NCI-H510A treated with DMSO at 0.1 percent for 48 hours (cell line): ENCODE results near the gene MYRF.

Source experiments
- DNase-seq: peaks from one replicate; lab custom pipeline; 2025; lab: John Stamatoyannopoulos, UW

Gene MYRF

DNA sequence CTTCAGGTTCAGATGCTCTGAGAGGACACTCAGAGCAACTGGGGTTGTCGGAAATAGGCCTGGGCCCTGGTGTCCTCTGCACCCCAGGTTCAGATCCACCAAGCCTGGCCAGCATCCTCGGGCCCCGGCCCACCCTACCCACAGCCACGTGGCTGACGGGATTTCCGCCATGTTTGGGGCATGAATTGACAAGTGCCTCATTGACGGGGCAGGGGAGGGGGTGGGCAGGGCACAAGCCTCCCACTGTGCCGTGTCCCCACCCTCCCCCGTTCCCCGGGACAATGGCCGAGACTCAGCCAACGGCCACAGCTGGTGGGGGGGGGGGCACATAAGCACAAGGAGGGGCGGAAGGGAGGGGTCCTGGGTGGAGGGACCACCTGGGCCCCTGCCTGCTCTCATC, 8.5 kb downstream of the MYRF start:
- DNase-seq: no peak

DNA sequence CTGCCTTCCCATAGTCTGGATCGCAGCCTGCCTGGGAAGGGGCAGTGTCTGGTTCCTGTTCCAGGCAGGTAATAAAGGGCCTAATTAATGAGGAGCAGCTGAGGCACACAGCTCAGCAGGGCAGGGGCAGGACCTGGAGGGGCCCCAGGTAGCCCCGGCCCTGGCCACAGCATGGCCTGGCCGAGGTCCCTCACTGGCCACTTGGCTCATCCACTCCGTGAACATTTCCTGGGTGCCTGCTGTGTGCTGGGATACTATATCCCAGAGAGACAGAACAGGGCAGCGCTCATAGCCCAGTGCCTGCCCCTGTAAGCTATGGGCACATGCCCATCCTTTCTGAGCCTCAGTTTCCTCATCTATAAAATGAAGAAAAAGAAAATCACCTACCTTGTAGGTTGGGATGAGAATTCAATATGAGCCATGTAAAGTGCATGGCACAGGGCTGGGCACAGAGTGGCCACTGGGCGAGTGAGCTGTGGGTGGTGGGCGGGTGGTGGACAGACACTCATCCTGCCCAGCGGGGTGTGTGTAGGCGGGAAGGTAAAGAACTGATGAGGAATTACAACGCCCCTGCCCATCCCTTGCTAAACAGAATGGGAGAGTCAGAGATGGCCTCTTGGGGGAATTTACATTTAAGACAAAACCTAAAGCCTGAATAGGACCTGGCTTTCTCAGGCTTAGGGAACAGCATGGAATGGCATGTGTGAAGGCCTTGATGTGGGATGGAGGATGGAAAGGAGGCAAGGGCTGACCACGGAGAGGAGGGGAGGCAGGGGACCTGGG, 9.2 kb downstream of the MYRF start:
- no peak for DNase-seq

DNA sequence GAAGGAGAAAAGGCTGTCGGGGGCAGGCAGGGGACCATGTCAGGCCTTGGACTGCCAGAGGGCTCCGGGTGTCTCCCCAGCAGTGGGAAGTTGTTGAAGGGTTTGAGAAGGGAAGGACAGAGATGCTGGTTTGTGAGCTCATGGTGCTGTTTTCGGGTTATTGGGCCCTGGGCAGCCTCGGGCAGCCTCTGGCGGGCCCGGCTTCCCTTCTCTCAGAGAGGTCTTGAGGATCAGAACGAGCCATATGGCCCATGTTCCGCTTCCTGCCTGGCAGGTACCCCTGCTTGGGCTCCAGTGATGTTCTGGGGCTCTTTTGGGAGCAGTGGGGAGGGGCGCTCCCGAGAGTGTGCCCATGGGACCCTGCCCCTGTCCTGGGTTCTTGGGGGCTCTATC, 9.8 kb downstream of the MYRF start:
- DNase-seq: no peak

DNA sequence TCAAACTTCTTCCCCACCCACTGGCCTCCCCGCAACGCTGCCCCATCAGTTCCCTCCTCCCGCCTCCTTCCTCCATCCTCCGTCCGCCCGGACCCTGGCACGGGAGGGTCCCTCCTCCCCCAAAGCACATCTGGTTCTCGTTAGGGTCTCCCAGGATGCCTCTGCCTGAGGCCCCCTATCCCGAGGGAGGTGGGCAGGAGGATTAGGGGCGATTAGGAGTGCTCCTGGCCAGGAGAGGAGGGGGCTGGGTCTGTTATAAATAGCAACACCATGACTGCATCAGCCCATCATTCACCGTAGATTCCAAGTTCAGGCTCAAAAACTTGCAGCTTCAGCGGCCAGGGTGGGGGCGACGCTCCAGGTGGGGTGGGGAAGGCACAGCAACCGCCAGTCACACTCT, 10.4 kb downstream of the MYRF start:
- DNase-seq: no peak

DNA sequence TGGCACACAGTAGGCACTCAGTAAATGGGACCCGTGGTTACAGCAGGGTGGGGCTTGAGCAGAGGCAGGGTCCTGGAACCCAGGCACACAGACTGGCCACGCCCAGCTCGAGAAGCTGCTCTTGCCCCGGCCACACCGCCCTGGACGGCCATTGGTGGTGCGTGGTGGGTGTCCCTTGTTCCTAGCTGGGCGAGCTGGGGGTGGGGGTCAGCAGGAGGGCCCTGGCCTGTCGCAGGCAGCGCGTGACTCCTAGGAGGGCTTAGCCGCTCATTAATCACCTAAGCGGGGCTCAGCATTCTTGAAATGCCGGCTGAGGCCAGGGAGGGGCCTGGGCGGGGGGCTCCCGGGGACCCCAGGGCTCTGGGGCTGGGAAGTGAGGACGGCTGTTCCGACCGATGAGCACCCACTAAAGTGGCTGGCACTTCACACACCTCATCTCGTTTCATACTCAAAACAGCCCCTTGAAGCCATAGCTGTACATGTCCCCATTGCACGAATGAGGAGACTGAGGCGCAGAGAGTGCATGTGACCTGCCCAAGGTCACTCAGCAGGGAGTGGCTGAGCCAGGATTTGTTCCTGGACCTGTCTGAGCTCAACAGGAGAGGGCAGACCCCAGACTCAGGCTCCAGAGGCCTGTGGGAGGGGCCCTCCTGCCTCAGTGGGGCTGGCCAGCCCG, 11.6 kb downstream of the MYRF start:
- no peak for DNase-seq

DNA sequence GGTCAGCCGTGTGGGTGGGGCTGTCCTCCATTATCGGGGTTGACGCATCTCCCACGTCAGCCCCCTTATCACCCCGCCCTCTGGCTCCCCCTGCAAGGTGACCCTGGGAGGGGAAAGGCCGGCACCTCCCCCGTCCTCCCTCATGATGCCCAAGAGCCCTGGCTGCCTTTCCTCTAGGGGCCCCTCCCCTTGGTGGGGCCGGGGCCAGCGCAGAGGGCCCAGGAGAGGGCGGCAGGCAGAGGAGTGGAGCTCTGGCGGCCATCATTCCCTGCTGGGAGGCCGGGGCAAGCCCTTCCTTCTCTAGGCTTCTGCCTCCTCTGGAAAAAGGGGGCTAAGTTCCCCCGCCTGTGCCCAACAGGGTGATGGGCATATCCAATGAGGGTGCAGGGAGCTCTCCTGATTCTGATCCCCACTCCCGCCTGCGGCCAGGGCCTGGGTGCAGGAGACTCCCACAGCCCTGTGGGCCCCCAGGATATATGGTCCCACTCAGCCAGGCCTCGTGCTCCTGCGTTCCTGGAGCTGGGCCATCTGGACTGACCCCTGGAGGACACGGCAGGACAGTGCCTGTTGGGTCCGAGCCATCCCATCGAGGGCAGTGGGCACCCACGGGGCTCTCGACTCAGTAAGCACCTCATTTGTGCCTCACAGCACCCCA, 12.3 kb downstream of the MYRF start:
- DNase-seq: no peak

DNA sequence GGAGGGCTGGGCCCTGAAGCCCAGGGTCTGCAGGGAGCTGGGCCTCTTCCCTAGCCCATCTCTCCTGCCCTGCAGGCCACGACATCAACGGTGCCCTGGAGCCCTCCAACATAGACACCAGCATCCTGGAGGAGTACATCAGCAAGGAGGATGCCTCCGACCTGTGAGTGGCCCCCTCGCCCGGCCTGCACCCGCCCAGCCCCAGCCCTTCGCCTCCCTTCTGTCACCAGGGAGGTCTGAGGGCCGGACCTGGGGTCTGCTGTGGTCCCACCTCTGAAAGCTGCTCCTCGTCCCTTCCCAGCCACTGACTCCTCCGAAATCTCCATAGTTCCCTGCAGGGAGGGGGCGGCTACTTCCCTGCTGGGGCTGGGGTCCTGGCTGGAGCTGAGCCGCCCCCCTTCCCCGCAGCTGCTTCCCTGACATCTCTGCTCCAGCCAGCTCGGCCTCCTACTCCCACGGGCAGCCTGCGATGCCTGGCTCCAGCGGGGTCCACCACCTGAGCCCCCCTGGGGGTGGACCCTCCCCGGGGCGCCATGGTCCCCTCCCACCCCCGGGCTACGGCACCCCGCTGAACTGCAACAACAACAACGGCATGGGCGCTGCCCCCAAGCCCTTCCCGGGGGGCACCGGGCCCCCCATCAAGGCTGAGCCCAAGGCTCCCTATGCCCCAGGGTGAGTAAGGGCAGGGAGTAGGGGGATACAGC, 13.3 kb downstream of the MYRF start:
- DNase-seq: no peak

DNA sequence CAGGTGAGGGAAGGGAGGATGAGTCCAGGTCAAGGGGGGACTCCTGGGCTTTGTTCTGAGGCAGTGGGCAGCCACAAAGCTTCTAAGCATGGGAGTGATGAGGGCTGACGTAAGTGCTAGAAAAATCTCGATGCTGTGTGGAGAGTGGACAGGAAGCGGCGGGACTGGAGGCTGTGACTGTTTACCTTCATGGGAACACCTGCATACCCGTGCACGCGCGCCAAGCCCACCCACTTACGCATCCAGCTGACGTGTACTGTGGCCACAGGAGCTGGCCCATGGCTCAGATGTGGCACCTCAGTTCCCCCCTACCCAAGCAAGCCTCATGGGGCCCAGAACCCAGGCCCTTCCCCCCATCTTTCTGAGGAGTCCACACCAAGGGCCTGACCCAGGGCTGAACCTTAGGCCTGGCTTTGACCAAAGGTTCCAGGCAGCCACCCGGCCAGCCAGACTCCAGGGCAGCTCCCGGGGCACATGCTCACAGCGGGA, 14.0 kb downstream of the MYRF start:
- no peak for DNase-seq

DNA sequence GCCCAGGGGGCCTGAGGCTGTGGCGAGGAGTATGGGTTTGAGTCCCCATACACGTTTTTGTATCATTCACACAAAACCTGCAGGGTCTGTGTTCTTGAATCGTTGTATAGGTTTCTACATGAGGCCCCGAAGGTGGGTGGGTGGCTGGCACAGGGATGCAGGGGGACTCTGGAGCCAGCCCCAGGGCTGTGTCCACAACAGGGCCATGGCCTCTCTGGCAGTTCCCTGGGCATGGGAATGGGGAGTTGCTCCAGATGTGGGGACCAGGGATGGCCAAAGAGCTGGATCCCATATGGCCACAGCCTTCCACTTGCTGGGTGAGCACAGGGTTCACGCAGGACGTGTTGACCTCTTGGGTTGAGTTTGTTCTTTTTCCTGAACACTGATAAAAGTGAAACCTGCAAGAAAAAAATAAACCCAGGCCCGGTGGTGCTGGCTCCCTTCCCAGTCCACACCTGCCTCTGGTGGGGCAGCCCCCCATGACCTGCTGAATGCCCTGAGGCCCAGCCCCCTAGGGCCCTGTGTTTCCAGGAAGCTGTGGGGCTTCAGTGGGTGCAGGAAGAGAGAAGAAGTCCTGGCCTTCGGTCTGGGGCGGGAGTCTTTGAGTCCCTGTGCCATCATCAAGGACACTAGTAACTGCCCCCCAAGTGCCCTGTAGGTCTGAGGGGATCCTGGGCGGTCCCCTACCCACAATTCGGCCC, 16.1 kb downstream of the MYRF start:
- no peak for DNase-seq

DNA sequence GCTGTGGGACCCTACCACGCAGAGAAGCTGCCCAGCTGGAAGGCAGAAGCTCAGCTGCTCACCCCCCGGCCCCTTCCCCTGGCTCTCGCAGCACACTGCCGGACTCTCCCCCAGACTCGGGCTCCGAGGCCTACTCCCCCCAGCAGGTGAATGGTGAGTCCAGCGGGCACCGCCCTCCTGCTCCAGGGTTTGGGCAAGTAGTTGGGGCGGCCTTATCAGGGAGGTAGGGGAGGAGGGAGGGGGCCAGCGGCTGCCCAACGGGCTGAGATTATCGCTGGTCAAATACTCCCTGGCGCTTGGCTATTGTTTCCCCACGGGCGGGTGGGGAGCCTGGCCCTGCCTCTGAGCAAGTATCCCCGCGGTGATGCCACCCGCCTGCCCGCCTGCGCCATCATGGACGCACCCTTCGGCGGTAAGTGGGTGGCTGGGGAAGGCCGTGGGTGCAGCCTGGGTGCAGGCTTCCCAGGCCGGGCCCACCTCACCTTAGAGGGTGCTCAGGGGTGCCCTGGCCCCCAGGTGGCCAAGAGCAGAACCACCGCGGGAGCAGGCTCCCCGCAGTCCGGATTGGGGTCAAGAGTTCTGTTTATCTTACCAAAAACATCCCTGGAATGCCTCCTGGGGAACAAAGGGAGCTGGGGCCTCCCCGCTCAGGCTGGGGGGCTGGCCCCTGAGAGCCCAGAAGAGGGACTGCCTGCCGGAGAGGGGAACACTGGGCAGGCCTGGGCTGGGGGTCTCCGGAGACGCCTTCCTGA, 16.9 kb downstream of the MYRF start:
- no peak for DNase-seq

DNA sequence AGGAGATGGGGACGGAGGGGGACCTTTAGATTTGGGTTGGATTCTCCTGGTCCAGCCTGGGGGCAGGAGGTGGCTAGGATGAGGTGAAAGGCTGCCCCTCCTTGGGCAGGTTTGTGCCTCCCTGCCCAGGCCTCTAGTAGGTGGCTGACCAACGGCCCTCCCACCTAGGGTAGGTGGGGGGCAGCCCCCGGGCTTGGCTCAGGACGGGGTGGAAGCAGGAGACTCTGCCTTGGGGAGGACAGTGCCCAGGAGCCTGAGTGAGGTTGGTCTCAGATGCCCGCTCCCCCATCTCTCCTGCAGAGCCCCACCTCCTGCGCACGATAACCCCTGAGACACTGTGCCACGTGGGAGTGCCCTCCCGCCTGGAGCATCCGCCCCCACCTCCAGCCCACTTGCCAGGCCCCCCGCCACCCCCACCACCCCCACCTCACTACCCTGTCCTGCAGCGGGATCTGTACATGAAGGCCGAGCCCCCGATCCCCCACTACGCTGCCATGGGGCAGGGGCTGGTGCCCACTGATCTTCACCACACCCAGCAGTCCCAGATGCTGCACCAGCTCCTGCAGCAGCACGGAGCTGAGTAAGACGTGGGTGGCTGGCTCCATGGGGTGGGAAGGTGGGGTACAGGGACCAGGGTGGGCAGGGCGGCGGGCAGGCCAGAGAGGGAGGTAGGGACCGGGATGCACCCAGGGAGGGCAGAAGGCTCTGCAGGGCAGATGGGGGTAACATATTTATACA, 17.7 kb downstream of the MYRF start:
- no peak for DNase-seq

DNA sequence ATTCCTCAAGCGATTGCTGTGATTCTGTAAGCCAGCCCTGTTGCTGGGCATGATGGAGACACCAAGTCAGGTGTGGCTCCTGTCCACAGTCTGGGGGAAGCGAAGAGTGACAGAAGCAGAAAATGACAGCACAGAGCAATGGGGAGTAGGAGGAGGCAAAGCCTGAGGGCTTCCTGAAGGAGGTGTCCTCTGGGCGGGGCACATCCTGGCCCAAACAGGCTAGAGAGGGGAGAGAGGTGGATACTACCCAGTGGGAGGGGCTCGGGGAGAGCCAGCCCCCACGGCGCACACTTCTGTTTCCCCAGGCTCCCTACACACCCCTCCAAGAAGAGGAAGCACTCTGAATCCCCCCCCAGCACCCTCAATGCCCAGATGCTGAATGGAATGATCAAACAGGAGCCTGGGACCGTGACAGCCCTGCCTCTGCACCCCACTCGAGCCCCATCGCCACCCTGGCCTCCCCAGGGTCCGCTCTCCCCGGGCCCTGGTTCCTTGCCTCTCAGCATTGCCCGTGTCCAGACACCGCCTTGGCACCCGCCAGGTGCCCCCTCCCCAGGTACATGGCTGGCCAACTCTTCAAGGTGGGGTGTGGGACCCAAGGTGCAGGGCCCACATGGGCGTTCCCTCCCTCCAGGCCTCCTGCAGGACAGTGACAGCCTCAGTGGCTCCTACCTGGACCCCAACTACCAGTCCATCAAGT, 18.9 kb downstream of the MYRF start:
- no peak for DNase-seq

DNA sequence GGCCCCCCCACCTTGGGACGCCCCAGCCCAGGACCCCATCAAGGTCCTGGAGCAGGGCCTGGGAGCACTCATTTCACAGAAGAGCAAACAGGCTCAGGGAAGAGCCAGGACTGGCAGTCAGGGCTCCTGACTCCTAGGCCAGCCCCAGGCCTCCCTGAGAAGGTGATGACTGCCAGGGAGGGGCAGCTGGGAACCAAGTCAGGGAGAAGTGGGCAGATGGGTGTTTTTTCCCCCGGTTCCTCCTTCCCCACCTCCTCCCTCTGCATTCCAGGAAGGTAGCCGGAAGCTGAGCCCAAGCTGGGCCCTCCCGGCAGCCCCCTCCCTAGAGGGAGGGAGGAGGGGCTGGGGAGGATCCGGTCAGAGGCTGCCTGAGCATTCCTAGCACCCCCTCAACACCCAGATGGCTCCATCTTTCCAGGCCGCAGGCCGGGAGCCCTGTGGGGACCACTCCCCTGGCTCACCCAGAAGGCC, 19.6 kb downstream of the MYRF start:
- no peak for DNase-seq

DNA sequence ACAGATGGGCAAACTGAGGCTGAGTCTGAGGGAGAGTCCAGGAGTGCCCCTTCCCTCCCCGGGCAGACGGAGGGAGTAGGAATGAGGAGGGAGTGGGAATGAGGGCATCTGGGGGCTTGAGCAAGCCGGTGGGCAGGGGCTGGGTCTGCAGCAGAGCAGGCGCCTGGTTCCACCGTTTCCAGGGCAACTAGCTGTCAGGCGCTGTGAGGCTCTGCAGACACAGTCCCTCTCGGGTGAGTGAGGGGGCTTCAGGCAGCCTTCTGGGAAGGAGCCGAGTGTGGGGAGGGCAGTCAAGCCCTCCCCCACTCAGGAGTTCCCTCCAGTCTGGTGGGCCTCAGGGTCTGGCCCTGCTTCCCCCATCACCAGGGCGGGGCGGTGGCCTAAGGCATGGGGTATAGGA, 20.9 kb downstream of the MYRF start:
- no peak for DNase-seq

DNA sequence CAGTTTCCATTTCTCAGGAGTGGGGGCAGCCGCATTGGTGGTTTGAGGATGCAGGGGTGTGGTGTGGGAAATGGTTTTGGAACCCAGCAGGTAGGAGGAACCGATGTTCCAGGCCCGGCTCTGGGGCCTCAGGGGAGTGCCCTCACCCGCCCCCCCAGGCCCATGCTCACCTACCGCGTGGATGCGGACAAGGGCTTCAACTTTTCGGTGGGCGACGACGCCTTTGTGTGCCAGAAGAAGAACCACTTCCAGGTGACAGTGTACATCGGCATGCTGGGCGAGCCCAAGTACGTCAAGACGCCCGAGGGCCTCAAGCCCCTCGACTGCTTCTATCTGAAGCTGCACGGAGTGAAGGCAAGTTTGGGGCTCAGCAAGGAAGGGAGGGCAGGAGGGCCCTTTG, 21.4 kb downstream of the MYRF start:
- DNase-seq: no peak

DNA sequence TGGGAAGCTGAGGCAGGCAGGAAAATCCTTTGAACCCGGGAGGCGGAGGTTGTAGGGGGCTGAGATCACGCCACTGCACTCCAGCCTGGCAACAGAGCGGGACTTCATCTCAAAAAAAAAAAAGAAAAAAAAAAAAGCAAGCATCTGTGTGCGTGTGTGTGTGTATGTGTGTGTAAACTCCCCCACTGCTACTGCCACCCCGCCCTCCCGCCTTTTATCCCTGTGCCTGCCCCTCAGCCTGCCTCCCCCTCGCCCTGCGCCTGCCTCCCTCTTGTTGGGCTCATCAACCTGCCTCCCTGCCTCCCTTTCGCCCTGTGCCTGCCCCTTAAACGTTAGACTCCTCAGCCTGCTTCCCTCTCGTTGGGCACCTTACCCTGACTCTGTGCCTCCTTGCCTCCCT, 22.0 kb downstream of the MYRF start:
- no peak for DNase-seq

DNA sequence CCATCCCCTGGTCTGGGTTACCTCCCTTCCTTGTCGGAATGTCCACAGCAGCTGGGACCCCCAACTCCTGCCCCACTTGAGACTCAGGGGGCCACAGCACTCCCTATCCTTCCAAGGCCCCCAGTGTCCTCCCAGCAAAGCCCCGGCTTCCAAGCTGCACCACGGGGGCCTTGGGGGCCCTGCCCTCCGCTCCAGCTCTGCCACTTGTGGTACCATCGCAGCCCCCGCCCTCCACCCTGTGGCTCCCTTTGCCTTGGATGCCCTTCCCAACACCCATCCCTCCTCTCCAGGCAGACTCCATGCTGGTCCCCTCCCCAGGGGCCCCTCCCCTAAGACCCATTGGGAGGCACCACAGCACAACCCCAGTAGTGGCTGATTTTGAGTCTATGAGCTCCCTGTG, 22.7 kb downstream of the MYRF start:
- no peak for DNase-seq

DNA sequence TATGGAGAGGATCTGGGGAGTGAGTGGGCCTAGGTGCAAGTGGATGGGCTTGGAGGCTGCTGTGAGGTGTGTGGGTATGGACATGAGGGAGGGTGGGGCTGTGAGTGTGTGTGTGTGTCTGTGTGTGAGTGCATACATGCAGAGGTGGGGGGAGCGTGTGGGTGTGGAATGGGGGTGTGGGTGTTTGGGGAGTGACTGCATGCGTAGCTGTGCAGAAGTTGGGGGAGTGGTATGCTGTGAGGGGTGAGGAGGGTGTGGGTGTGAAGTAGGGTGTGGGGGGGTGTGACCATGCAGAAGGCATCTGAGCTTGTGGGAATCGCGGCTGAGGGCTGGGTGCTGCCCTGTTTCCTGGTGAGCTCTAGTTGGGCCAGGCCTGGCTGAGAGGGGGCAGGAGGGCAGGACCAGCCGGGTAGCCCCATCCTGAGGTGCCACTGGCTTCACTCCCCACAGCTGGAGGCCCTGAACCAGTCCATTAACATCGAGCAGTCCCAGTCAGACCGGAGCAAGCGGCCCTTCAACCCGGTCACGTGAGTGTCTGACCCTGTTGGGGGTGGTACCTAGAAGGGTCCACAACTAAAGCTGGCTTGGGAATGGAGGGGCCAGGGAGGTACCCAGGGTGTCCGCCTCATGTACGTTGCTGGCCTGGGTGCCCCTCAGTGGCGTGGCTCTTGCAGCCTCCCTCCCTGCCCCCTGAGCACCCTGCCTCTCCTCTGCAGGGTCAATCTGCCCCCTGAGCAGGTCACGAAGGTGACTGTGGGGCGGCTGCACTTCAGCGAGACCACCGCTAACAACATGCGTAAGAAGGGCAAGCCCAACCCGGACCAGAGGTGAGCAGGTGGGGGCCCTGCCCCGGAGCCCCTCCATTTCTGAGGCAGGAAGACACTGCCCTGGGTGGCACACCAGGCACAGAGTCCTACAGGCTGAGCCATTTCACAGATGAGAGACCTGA, 23.4 kb downstream of the MYRF start:
- DNase-seq: no peak
